ENCODE data around the gene ZNF727.
"Not testable (repeated sequence)": the region's sequence is repeated elsewhere in the genome, so short reads cannot be mapped to it uniquely, and the experiment has no call there.

- not testable (repeated sequence) for TF ChIP-seq CTCF (IDR thresholded peaks at IDR 0.05; ENCODE audit: poor library complexity); EZH2 (IDR thresholded peaks at IDR 0.05; ENCODE audit: borderline replicate concordance)
Measured at GRCh38 chr7:64077837-64078698, 32.8 kb downstream of the ZNF727 start.
